ENCODE results near the gene PDGFRB.

PDGFRB gene

DNA sequence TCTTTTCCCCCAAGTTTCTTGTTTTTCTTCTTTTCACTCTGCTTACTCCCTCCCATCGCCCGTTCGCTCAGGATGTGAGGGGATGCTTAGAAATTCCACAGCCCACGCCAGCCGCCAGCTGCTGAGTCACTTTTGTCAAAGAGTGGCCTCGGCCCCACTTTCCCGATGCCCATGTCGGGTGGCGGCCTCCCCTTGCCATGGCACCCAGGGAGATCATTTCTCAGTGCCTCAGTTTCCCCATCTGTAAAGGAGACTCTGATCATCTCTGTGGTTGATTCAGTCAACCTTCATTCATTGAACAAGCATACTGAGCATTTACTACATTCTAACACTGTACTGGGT, 353 bp upstream of the PDGFRB start:
- no peak overlapping the region for H3K27ac ChIP-seq
- TF ChIP-seq, protein P1, sequence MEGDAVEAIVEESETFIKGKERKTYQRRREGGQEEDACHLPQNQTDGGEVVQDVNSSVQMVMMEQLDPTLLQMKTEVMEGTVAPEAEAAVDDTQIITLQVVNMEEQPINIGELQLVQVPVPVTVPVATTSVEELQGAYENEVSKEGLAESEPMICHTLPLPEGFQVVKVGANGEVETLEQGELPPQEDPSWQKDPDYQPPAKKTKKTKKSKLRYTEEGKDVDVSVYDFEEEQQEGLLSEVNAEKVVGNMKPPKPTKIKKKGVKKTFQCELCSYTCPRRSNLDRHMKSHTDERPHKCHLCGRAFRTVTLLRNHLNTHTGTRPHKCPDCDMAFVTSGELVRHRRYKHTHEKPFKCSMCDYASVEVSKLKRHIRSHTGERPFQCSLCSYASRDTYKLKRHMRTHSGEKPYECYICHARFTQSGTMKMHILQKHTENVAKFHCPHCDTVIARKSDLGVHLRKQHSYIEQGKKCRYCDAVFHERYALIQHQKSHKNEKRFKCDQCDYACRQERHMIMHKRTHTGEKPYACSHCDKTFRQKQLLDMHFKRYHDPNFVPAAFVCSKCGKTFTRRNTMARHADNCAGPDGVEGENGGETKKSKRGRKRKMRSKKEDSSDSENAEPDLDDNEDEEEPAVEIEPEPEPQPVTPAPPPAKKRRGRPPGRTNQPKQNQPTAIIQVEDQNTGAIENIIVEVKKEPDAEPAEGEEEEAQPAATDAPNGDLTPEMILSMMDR (conservative IDR thresholded peaks at IDR 0.05): no peak

DNA sequence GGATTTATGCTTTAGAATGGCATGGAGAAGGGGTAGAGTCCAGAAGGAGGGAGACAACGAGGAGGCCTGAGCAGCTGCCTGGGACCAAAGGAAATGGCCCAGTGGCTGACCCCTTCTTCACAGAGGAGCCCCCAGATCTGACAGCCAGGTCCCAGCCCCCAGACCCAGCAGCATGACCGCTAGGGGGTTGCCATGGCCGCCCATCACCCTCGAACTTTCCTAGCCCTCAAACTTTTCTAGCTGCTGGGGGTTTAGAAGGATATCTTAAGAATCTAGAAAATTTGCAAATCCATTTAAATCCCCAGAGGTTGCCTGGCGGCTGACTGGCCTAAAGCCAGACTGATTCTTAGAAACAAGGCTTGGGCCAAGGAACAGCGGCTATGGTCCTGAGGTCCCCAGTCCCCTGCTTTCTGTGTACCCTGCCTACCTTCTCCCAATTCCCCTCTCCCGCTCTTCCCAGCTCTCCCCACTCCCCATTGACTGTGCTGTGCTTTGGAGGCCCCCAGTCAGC, 972 bp downstream of the PDGFRB start:
- TF ChIP-seq, protein P1 (conservative IDR thresholded peaks at IDR 0.05): no peak
- H3K27ac ChIP-seq: no peak overlapping the region

DNA sequence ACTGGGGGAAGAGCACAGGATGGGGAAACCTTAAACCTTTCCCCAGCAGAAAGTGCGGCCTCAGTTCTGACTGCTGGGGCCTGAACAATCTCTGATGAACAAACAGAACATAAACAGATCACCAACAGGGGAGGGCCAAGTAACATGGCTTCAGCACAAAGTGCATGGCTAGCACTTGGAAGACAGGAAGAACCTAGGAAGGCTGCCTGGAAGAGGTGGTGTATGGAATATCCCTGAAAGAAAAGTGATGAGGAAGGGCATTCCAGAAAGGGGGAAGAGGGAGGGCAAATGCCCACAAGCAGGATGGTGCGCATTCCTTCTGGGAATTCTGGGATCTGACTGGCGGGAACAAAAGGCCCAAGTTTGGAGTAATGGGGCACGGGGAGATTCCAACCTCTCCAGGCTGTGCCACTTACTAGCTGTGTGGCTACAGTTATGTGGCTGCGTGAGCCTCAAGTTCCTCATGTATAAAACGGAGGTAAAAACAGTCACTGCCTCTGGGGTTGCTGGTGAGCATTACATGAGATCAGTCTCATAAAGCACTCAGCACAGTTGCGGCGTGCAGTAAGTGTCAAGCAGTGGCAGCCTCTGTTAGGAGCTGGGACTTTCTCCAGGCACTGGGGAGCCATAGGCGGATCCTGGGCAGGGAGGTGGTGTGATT, 1.6 kb downstream of the PDGFRB start:
- H3K27ac ChIP-seq: no peak overlapping the region
- TF ChIP-seq, protein P1 (conservative IDR thresholded peaks at IDR 0.05): no peak

DNA sequence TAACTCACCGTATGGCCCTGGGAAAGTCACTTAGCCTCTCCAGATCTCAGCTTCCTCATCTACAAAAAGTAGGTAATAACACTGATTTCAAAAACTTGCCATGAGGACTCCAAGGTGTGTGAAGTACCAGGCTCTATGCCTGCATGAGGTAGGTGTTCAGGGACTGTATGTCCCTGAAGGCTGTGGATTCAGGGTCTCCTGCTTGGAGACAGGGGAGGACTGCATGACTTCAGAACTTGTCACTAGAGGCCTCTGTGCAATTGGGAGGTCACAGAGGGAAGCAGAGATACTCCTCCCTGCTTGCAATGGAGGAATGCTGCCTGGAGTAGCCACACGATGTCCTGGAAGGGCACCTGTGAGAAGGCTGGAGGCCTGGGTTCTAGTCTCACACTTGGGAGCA, 2.2 kb downstream of the PDGFRB start:
- TF ChIP-seq, protein P1 (conservative IDR thresholded peaks at IDR 0.05): no peak
- H3K27ac ChIP-seq: no peak overlapping the region

DNA sequence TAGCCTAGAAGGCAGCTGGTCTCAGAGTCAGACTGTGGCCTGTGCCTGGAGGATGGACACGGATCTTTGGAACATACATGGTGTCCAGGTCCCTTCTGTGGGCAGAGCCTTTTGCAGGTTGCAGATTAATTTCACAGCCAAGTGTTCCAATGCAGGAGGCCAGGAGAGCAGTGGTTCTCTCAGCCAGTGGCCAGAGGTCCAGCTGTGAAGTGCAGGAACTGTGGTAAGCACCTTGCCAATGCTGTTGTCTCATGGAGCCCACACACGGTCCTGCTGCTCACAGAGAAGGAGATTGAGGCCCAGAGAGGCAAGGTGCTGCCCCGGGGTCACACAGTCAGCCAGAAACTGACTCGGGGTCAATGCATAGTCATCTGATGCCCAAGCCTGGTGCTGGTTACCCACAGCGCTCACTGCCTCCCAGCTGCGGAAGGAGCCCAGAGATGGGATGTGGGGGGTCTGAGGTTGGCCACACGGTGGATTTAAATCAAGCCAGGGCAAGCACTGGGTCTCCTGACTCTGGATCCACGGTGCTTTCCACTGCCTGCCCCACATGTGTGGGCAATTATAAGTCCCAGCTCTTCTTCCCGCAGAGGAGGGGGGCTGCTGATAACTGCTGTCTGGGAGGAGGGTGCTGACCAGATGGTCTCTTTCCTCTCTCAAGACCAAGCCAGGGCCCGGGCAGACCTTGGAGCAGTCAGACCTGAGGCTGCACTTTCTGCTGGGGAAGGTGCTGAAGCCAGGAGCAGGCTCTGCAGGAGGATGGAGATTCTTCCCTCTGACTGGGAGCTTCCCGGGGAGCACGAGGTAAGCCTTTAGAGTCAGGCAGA, 2.8 kb downstream of the PDGFRB start:
- TF ChIP-seq, protein P1 (conservative IDR thresholded peaks at IDR 0.05): no peak
- H3K27ac ChIP-seq: no peak overlapping the region

DNA sequence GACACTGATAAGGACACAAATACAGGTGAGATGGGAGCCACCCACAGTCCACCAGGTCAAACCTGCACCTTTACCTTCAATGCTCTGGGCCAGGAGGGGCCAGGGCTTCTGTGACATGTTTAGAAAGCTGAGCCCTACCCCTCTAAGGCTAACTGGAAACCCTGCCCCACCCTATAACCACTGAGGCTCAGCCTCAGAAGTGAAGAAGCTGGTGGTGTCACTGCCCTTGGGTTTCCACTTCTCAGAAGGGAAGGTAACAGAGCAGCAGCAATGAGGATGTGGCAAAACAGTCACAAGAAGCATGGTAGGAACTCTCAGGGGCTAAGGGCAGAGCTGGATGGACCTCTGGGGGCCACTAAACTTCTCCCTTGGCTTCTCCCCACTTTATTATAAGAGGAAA, 6.0 kb downstream of the PDGFRB start:
- TF ChIP-seq, protein P1 (conservative IDR thresholded peaks at IDR 0.05): no peak
- no peak overlapping the region for H3K27ac ChIP-seq

DNA sequence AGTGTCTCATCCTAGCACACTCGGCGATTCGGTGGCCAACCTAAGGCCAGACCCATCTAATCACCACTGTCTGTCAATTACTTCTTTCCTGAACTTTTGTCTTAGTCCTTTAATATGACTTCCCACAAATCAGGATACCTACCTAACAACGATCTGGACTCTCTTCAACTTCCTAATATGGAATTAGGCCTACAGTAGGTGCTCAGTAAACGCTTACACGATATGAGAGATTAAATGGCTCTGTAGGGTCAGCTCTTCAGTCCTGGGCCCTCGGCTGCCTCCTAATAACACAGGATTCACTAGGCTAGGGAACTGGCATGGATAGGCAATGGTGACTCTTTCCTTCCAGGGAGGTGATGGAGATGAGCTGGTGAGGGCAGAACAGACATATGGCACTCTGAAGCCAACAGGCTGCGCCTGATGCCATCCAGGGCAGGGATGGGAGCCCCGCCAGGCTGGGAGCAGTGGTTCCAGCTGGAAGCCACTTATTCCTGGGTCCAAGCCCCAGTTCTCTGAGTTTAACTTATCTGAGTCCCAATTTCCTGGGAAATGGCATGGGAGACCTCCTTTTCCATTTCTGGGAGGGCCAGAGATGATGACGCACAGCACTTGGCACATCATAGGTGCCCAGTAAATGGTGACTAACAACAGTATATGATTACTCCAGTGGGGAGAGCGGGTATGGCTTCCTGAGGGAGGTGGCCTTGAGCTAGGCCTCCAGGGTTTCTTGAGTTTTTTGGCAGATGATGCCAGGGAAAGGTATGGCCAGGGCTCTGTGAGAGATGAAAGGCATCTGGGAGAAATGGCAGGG, 7.3 kb downstream of the PDGFRB start:
- H3K27ac ChIP-seq: no peak overlapping the region
- TF ChIP-seq, protein P1 (conservative IDR thresholded peaks at IDR 0.05): no peak

Data from VCaP (cell line).